ENCODE measurements around the gene PLCH1. TPM values are rescaled to one million over a fixed set of nuclear protein-coding genes. Genes with fewer than 3 reads are reported as not detected.

Gene PLCH1
- total RNA-seq, 1 experiment from 2014 or later: 8.9 TPM

GRCh38 chr3:155744626-155745324 lies at the start of gene PLCH1 (continued):
- TF ChIP-seq ESRRA (CRISPR knock-in tag; IDR thresholded peaks at IDR 0.05; ENCODE audit: borderline replicate concordance): no peak
- peak; percentile 48; the same call in 1 of the 2 replicates for TF ChIP-seq MYBL2 (CRISPR knock-in tag; IDR thresholded peaks at IDR 0.05)
- no peak for TF ChIP-seq MXD4 (CRISPR knock-in tag; IDR thresholded peaks at IDR 0.05; ENCODE audit: borderline replicate concordance)
- TF ChIP-seq FOXP4 (CRISPR knock-in tag; IDR thresholded peaks at IDR 0.05): peak; percentile 47; the same call in 1 of the 2 replicates
- no peak for TF ChIP-seq NR1H2 (CRISPR knock-in tag; IDR thresholded peaks at IDR 0.05)
- no peak for TF ChIP-seq NFYB (CRISPR knock-in tag; conservative IDR thresholded peaks at IDR 0.05; ENCODE audit: low read depth)
- TF ChIP-seq AFF4 (CRISPR knock-in tag; IDR thresholded peaks at IDR 0.05; ENCODE audit: borderline replicate concordance): 0 out of 2 replicates have a peak, but pooled peaks have one; percentile 23
- TF ChIP-seq ELF4 (CRISPR knock-in tag; IDR thresholded peaks at IDR 0.05; ENCODE audit: low read depth): no peak
- TF ChIP-seq KAT7 (CRISPR knock-in tag; IDR thresholded peaks at IDR 0.05; ENCODE audit: borderline replicate concordance): 0 out of 2 replicates have a peak, but pooled peaks have one; percentile 5
- TF ChIP-seq USF1 (CRISPR knock-in tag; IDR thresholded peaks at IDR 0.05): no peak
- no peak for TF ChIP-seq ZSCAN18 (CRISPR knock-in tag; IDR thresholded peaks at IDR 0.05)
- peak; percentile 38; the same call in 1 of the 2 replicates for TF ChIP-seq SP1 (CRISPR knock-in tag; conservative IDR thresholded peaks at IDR 0.05)
- TF ChIP-seq, protein P1, sequence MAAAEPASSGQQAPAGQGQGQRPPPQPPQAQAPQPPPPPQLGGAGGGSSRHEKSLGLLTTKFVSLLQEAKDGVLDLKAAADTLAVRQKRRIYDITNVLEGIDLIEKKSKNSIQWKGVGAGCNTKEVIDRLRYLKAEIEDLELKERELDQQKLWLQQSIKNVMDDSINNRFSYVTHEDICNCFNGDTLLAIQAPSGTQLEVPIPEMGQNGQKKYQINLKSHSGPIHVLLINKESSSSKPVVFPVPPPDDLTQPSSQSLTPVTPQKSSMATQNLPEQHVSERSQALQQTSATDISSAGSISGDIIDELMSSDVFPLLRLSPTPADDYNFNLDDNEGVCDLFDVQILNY (CRISPR knock-in tag; IDR thresholded peaks at IDR 0.05): no peak

GRCh38 chr3:155792532-155792931 lies 47.7 kb upstream of the PLCH1 start:
- CTCF ChIA-PET: interaction anchor here (3.2 kb wide), 1 partner anchor 13 kb away, joined by 23 read pairs; the partner anchor contains the start of gene C3orf33
- Mint-ChIP-seq H3K27me3 (ENCODE audit: low read depth) (no peaks in the 10 kb centered on the region), H3K4me3 (no peak overlapping the region), H3K36me3 (peaks cover 14% of the 10 kb centered on the region), H3K4me1 (peaks cover 12% of the 10 kb centered on the region), H3K9me3 (peaks cover 12% of the 10 kb centered on the region), H3K27ac (peak overlapping the region; percentile 12; the same call in 1 of the 2 replicates)
- ATAC-seq (no peak), DNase-seq (ENCODE audit: low spot score) (no peak)
- POLR2A ChIA-PET: no interaction called here
- no peak for TF ChIP-seq ERG (CRISPR knock-in tag; IDR thresholded peaks at IDR 0.05)
- no peak for TF ChIP-seq JUN (CRISPR knock-in tag; IDR thresholded peaks at IDR 0.05)
- no peak for TF ChIP-seq ZNF317 (CRISPR knock-in tag; IDR thresholded peaks at IDR 0.05; ENCODE audit: borderline replicate concordance, low read depth)
- TF ChIP-seq AFF4 (CRISPR knock-in tag; IDR thresholded peaks at IDR 0.05; ENCODE audit: borderline replicate concordance): no peak
- TF ChIP-seq CREB1 (CRISPR knock-in tag; IDR thresholded peaks at IDR 0.05): no peak
- TF ChIP-seq KAT7 (CRISPR knock-in tag; IDR thresholded peaks at IDR 0.05; ENCODE audit: borderline replicate concordance): no peak
- TF ChIP-seq ZNF263 (CRISPR knock-in tag; IDR thresholded peaks at IDR 0.05; ENCODE audit: low read depth): no peak
- TF ChIP-seq HMGA2 (CRISPR knock-in tag; IDR thresholded peaks at IDR 0.05): no peak
- TF ChIP-seq RORB (CRISPR knock-in tag; IDR thresholded peaks at IDR 0.05): no peak
- TF ChIP-seq ESRRA (CRISPR knock-in tag; IDR thresholded peaks at IDR 0.05; ENCODE audit: borderline replicate concordance): no peak
- no peak for TF ChIP-seq GRHL2 (CRISPR knock-in tag; IDR thresholded peaks at IDR 0.05; ENCODE audit: insufficient replicate concordance, severe bottlenecking)
